DND-41 (cell line): ENCODE data around the gene MYLK2.

Source experiments
- CTCF ChIP-seq: IDR thresholded peaks from 2 replicates; pipeline ENCODE4 v1.5.1; 2012; ENCODE audit warnings: borderline replicate concordance, low read length, moderate library complexity, mild to moderate bottlenecking; ENCODE audit not compliant: poor library complexity, severe bottlenecking; ENCODE audit errors: extremely low read depth
- EZH2 ChIP-seq: IDR thresholded peaks from 3 replicates; pipeline ENCODE4 v1.6.1; 2012; ENCODE audit warnings: borderline replicate concordance, low read depth, mild to moderate bottlenecking, moderate library complexity, low read length, inconsistent platforms; ENCODE audit not compliant: severe bottlenecking

- no peak for TF ChIP-seq CTCF
- no peak for TF ChIP-seq EZH2
Observed at GRCh38 chr20:31824554-31825313, 5.6 kb downstream of the MYLK2 start.
